PC-3 (cell line): ENCODE results near the gene LAMB4. TPM values are rescaled to one million over a fixed set of nuclear protein-coding genes. Genes with fewer than 3 reads are reported as not detected.

Source experiments
- ATAC-seq: fragments of 200-7000 bp; cut with Tn5 transposase; 2 replicates; pipeline ENCODE4 v1.9.1; 2020; ENCODE audit warnings: mild to moderate bottlenecking, moderate library complexity
- BruUV-seq: library from RNA; stranded (reverse); fragments of 400-500 nt; replicated peaks from 2 replicates; lab custom pipeline; 2021; lab: Mats Ljungman, UMichigan
- CTCF ChIA-PET: fragments of 300-600 bp; sonication (Branson Sonifier 250); formaldehyde crosslinking; loops from one replicate; lab custom pipeline; 2022; ENCODE audit warnings: antibody characterized with exemption; lab: Charles Lee
- POLR2A ChIA-PET: fragments of 300-600 bp; sonication (Branson Sonifier 250); formaldehyde crosslinking; loops from one replicate; lab custom pipeline; 2022; ENCODE audit warnings: antibody characterized with exemption; ENCODE audit not compliant: unreplicated experiment; lab: Charles Lee
- DNase-seq: peaks from one replicate; pipeline ENCODE4 v3.0.0-alpha.2; 2015
- H2AFZ ChIP-seq: fragments of 300-600 bp; sonication (generic); 2 replicates; pipeline ENCODE4 v1.6.0; 2016; ENCODE audit warnings: antibody characterized with exemption, low read length
- H3F3A ChIP-seq: fragments of 300-600 bp; sonication (generic); one replicate; pipeline ENCODE4 v1.6.0; 2017; ENCODE audit warnings: antibody characterized with exemption, low read length, control low read depth, mild to moderate bottlenecking; ENCODE audit not compliant: unreplicated experiment
- H3K27ac ChIP-seq: fragments of 300-600 bp; sonication (generic); 2 replicates; pipeline ENCODE4 v1.5.1; 2016; ENCODE audit warnings: mild to moderate bottlenecking, low read length
- H3K27me3 ChIP-seq: fragments of 300-600 bp; sonication (generic); 2 replicates; pipeline ENCODE4 v1.6.1; 2016; ENCODE audit warnings: low read length, mixed read lengths
- H3K36me3 ChIP-seq: fragments of 300-600 bp; sonication (generic); 2 replicates; pipeline ENCODE4 v1.6.1; 2016; ENCODE audit warnings: low read depth, mixed run types, low read length, mixed read lengths
- H3K4me1 ChIP-seq: fragments of 300-600 bp; sonication (generic); 2 replicates; pipeline ENCODE4 v1.5.1; 2016; ENCODE audit warnings: low read length; ENCODE audit not compliant: insufficient read depth
- H3K4me2 ChIP-seq: fragments of 300-600 bp; sonication (generic); 2 replicates; pipeline ENCODE4 v1.6.0; 2016; ENCODE audit warnings: low read length
- H3K4me3 ChIP-seq: fragments of 300-600 bp; sonication (generic); 2 replicates; pipeline ENCODE4 v1.5.1; 2016; ENCODE audit warnings: mild to moderate bottlenecking, low read length, mixed read lengths
- H3K79me2 ChIP-seq: fragments of 300-600 bp; sonication (generic); 2 replicates; pipeline ENCODE4 v1.6.1; 2017; ENCODE audit warnings: low read length, mixed read lengths
- H3K9ac ChIP-seq: fragments of 300-600 bp; sonication (generic); 2 replicates; pipeline ENCODE4 v1.6.0; 2016; ENCODE audit warnings: mild to moderate bottlenecking, low read length
- H3K9me2 ChIP-seq: fragments of 300-600 bp; sonication (generic); replicated peaks from 2 replicates; pipeline ENCODE4 v1.6.1; 2016; ENCODE audit warnings: mixed run types, low read length, mixed read lengths
- H3K9me3 ChIP-seq: fragments of 300-600 bp; sonication (generic); 2 replicates; pipeline ENCODE4 v1.6.1; 2016; ENCODE audit warnings: low read length, mixed read lengths
- H4K20me1 ChIP-seq: fragments of 300-600 bp; sonication (generic); 2 replicates; pipeline ENCODE4 v1.6.1; 2016; ENCODE audit warnings: low read length, mixed read lengths
- EZH2 ChIP-seq: fragments of 300-600 bp; sonication (generic); IDR thresholded peaks from one replicate; pipeline ENCODE4 v1.6.1; 2017; ENCODE audit warnings: antibody characterized with exemption, mild to moderate bottlenecking, low read length; ENCODE audit not compliant: unreplicated experiment
- EZH2phosphoT487 ChIP-seq: fragments of 300-600 bp; sonication (generic); IDR thresholded peaks from 2 replicates; pipeline ENCODE4 v1.6.1; 2018; ENCODE audit warnings: mild to moderate bottlenecking, antibody characterized with exemption, low read length, borderline replicate concordance
- intact Hi-C: fragments of 100-400 bp; cut with micrococcal nuclease; formaldehyde crosslinking; loops from 2 replicates; pipeline ENCODE4 v1.9.0; 2023
- total RNA-seq: library from RNA; depleted of rRNA; stranded (reverse); fragments of >200 nt; gene quantifications from 2 replicates; pipeline ENCODE4 v1.2.3, GENCODE V29; 2014
- TF ChIP-seq, protein P1 (sequence below): fragments of 300-600 bp; sonication (generic); conservative IDR thresholded peaks from 2 replicates; pipeline ENCODE4 v1.5.1; 2017; ENCODE audit warnings: antibody characterized with exemption, low read depth, mild to moderate bottlenecking, low read length

LAMB4 gene
- total RNA-seq, 1 experiment from 2014 or later = 0.04 TPM

DNA sequence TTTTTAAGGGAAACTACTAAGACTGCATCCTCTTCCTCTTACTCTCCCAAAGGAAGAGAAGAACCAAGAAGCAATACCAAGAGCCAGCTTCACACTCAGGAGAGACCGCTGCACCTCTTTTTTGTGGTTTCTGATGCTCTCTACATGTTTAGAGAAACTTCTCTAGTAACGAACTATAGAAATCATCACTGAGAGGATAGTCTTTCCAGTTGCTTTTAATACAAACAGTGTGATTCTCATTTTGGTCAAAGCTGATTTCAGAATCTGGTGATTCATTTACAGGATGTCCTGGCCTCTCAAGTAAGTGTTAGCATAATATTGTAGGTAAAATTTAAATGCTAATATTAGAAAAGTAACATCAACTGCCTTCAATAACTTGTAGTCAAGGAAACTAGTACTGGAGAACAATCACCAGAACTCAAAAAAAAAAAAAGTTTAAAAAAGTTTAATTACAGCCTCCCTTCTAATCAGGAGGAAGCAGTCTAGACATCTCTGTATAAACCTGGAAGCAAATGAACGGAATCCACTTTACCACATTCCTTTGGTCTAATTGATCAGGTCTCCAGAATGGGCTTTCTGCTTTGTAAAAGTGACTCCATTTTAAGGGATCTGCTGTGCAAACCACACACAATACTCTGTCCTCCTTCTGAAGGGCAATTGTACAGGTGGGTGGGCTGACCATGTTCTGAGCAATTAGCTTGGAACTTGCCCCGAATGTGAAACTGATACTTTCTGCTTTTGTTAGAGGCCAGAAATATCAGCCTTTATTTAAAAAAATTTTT, 130.2 kb downstream of the LAMB4 start:
- Histone ChIP-seq H3K4me2 (peak overlapping the region; percentile 99), H3K27me3 (no peaks in the 10 kb centered on the region), H4K20me1 (no peaks in the 10 kb centered on the region), H2AFZ (no peak overlapping the region), H3K9me3 (no peaks in the 10 kb centered on the region), H3K4me3 (peak overlapping the region; percentile 87), H3K9me2 (no peaks in the 10 kb centered on the region), H3K9ac (no peak overlapping the region), H3K36me3 (peaks cover 10% of the 10 kb centered on the region; the same call in 1 of the 2 replicates), H3F3A (peaks cover 14% of the 10 kb centered on the region), H3K79me2 (peaks cover 54% of the 10 kb centered on the region), H3K27ac (peak overlapping the region; percentile 11; the same call in 1 of the 2 replicates), H3K4me1 (peaks cover 83% of the 10 kb centered on the region)
- CTCF ChIA-PET = interaction anchor here (0.7 kb wide), 1 partner anchor 873 kb away, joined by 4 read pairs; no protein-coding TSS in a partner anchor
- ATAC-seq (no peak), DNase-seq (no peak)
- BruUV-seq = no TSS peak
- POLR2A ChIA-PET = no interaction called here
- TF ChIP-seq, protein P1, sequence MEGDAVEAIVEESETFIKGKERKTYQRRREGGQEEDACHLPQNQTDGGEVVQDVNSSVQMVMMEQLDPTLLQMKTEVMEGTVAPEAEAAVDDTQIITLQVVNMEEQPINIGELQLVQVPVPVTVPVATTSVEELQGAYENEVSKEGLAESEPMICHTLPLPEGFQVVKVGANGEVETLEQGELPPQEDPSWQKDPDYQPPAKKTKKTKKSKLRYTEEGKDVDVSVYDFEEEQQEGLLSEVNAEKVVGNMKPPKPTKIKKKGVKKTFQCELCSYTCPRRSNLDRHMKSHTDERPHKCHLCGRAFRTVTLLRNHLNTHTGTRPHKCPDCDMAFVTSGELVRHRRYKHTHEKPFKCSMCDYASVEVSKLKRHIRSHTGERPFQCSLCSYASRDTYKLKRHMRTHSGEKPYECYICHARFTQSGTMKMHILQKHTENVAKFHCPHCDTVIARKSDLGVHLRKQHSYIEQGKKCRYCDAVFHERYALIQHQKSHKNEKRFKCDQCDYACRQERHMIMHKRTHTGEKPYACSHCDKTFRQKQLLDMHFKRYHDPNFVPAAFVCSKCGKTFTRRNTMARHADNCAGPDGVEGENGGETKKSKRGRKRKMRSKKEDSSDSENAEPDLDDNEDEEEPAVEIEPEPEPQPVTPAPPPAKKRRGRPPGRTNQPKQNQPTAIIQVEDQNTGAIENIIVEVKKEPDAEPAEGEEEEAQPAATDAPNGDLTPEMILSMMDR = no peak
- TF ChIP-seq EZH2 = no peak
- no peak for TF ChIP-seq EZH2phosphoT487
- intact Hi-C loops = loop anchor here (5.0 to 10.0 kb wide), 3 partner anchors 108 to 255 kb away; partner anchors contain the start of genes CBLL1 and DLD

- no peak for DNase-seq
- no peak for TF ChIP-seq EZH2phosphoT487
- TF ChIP-seq, protein P1 = no peak
- no peak for TF ChIP-seq EZH2
- CTCF ChIA-PET = interaction anchor here (0.7 kb wide), 1 partner anchor 871 kb away, joined by 4 read pairs; no protein-coding TSS in a partner anchor
- BruUV-seq = no TSS peak
- H3K9ac ChIP-seq = no peak overlapping the region
- H3K27me3 ChIP-seq = no peaks in the 10 kb centered on the region
- intact Hi-C loops = loop anchor here (5.0 kb wide), 1 partner anchor 148 kb away; no protein-coding TSS in a partner anchor
- H3K4me2 ChIP-seq = peak overlapping the region; percentile 99
- no peaks in the 10 kb centered on the region for H3K9me2 ChIP-seq
- peaks cover 54% of the 10 kb centered on the region for H3K79me2 ChIP-seq
- peaks cover 83% of the 10 kb centered on the region for H3K4me1 ChIP-seq
- no peak overlapping the region for H2AFZ ChIP-seq
- no peaks in the 10 kb centered on the region for H4K20me1 ChIP-seq
- peak overlapping the region; percentile 2 for H3K27ac ChIP-seq
- ATAC-seq = no peak
- H3F3A ChIP-seq = peaks cover 14% of the 10 kb centered on the region
- H3K4me3 ChIP-seq = peak overlapping the region; percentile 20; the same call in 1 of the 2 replicates
- H3K9me3 ChIP-seq = no peaks in the 10 kb centered on the region
- POLR2A ChIA-PET = interaction anchor here (0.7 kb wide), 1 partner anchor 163 kb away, joined by 3 read pairs; no protein-coding TSS in a partner anchor
- peaks cover 19% of the 10 kb centered on the region for H3K36me3 ChIP-seq
These were observed 131.3 kb downstream of the LAMB4 start for GRCh38 chr7:107998660-107999480.
